ENCODE data around the gene SUOX.
"Not testable (repeated sequence)": the region's sequence is repeated elsewhere in the genome, so short reads cannot be mapped to it uniquely, and the experiment has no call there.

Gene SUOX

DNA sequence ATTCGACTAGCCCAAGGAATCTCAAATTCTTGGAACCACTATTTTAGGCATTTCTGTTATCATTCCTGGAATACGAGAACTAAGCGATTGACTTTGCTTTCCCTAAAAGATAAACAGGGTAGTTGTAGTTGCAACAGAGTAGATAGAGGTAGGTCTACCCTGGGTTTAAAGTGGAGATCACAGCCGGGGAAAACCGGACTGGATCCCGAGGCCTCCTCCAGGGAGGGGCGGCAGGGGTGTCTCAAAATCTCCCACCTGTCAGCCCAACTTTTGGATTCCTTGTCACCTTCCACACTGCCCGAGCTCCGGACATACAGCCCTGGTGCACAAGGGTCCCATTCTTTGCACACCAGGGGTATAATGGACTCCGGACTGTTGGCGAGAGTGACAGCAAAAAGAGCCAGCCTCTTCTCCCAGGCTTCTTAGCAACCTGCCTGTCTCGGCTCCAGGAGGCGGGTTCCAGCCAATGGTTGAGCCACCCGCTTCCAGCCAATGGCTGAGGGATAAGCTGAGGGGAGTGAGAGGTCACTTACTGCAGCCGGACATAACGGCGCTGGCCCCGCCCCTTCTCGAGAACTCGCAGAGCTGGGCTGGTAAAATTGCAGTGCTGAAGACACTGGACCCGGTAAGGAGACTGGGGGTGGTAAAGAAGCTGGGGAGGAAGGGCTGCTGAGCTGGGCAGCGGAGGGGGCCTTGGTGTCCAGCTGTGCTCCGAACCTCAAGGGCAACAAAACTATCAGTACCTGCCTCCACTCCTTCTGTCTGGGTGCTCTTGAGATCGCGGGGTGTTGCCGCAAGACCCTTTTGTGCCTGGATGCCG is at the start of gene SUOX:
TSS of gene SUOX (plus strand) at position 562 of the 820 bp plus-strand sequence. CDS start 4,946 bp downstream, outside the sequence.
- peak; percentile 90 to 96 (median 94) for DNase-seq

- no peak for DNase-seq
These were observed 41.7 kb upstream of the SUOX start for GRCh38 chr12:55955344-55955743.

- DNase-seq: peak in 1 of 3 experiments; percentile 10
These were observed 41.1 kb upstream of the SUOX start for GRCh38 chr12:55955800-55956508.

GRCh38 chr12:55957106-55957859 is 39.8 kb upstream of the SUOX start:
- no peak for DNase-seq

DNA sequence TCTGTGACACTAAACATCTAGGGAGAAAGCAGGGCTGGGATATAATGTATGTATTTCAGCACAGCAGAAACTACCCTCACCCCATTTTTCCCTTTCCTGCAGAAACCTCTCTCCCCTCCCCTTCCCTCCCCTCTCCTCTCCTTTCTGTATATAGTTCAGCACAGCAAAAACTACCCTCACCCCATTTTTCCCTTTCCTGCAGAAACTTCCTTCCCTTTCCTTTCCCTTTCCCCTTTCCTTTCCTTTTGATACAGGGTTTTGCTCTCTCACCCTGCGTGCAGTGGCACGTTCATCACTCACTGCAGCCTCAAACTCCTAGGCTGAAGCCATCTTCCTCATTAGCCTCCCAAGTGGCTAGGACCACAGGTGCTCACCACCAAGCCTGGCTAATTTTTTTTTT is 33.3 kb upstream of the SUOX start:
- DNase-seq: no peak

- DNase-seq: no peak
These were observed 31.8 kb upstream of the SUOX start for GRCh38 chr12:55965240-55965639.

DNA sequence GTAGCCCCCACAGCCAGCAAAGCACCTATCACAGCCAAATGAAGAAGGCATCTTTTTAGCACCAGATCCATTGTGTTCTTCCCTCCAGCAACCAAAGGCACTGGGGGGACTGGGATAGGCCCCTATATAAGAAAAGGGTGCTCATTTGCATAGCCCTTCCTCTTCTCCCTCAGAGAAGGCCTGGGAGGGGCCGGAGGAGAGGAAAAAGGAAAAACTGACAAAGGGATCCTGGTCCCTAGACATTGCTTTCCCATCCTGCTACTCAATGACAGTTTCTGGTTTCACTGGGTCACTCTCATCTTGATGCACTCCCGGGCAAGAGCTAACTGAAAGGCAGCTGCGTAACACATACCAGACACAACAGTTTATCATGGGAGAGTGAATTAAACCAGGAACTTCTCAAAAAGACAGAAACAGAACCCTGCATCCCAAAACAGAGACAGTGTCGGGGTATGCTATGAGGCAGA is 31.1 kb upstream of the SUOX start, which contains the start of gene PMEL:
TSS of gene PMEL (minus strand) at position 102 of the 467 bp plus-strand sequence. CDS start at position 71, 31 bp downstream.
- no peak for DNase-seq

- DNase-seq: peak; percentile 89 to 91 (median 90)
These were observed 30.4 kb upstream of the SUOX start, which contains the start of gene CDK2 for GRCh38 chr12:55966408-55967281. TSS of gene CDK2 (plus strand) at chr12:55966830. CDS start at chr12:55967009, 179 bp downstream.

DNA sequence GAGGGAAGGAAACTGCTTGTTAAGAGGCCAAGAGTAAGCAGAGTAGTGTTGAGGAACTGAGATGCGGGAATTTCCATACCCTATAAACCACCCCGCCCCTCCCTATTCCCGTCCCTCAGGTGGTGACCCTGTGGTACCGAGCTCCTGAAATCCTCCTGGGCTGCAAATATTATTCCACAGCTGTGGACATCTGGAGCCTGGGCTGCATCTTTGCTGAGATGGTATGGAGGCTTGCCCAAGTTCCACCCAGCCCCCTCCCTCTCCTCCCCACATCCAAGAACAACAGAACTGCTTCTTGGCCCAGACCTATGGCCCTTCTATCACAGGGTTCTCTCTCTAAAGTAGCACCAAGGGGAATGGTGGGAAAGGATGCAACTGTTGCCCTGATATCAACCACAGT is 27.7 kb upstream of the SUOX start:
- no peak for DNase-seq

DNA sequence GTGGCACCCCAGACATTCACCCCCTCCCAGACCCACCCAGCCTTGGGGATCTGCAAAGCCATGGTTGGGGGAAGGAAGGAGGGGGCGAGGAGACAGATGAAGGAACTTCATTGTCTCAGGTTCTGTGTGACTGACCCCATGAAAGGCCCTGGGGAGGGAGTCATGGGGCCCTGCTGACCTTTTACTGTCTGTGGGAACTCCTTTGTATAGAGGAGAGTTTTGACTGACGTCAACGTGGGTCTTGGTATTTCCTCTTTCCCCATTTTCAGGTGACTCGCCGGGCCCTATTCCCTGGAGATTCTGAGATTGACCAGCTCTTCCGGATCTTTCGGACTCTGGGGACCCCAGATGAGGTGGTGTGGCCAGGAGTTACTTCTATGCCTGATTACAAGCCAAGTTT is 26.3 kb upstream of the SUOX start:
- DNase-seq: no peak

GRCh38 chr12:55972042-55972441 is 25.0 kb upstream of the SUOX start:
- no peak for DNase-seq

GRCh38 chr12:55972456-55972855 is 24.6 kb upstream of the SUOX start:
- DNase-seq: no peak

DNA sequence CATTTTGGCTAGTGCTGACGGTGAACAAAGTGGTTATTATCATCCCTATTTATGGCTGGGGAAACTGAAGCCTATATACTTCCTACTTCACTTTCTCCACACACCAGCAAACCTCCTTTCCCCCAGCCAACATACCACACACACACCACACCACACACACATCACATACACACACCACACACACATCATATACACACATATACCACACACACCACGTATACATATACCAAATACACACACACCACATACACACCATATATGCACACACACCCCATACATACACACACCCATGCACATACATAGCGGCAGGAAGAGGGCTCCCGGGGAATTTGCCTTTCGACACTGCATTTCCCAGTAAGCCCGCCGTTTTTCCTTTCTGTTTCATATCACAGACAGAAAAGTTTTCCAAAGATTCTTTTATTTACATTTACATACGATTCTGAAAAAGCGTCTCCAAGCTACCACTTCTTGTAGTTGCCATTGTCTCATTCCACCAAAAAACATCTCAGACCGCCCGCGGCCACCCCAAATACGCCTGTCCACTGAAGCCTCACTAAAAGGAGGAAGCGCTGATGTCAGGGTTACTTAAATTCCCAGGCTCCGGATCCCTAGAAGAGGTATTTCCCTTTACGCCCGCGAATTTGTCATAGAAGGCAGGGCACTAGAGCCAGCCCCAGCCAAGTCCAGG is 24.0 kb upstream of the SUOX start:
- DNase-seq: no peak

GRCh38 chr12:55973599-55974307 is 23.3 kb upstream of the SUOX start, which contains the start of gene RAB5B:
TSS of gene RAB5B (plus strand) at chr12:55974078. CDS start at chr12:55986961, 12,883 bp downstream.
- peak; percentile 100 for DNase-seq

DNA sequence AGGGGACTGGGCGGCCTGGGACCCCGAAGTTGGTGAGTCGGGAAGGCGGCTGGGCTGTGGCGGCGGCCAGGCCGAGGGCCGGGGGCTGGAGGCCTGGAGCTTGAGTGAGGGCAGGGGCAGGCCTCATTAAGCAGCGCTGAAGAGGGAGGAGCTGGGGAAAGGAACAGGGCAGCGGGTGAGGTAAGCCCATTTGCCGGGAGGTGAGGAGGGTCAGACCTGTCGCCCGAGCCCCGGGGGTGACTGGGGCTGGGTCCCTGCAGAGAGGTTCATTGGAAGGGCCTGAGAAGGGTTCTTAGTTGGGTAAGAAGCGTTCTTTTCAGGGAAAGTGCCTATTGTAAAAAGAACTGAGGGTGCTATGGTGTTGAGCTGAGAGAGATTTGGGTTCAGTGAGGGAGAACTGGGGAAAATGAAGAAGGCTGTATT is 22.8 kb upstream of the SUOX start:
- peak in 2 of 3 experiments; percentile 38 to 86 for DNase-seq

- DNase-seq: no peak
These were observed 18.7 kb upstream of the SUOX start for GRCh38 chr12:55978393-55978792.

DNA sequence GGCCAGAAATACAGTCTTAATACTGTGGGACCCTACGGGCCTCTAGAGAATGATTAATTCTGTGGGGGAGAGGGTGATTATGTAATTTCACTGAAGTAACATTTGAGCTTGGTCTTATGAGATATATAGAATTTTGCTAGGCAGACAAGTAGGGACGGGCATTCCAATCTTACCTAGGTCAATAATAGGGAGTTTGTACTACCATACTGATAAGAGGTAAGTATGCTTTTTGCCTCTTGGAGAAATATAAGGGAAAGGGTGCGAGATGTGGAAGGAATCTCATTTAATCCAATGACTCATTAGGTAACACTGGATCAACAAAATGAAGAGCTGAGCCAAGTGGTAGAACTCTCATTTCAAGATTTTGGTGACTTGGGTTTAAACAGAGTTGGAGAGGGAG is 18.0 kb upstream of the SUOX start:
- DNase-seq: no peak

DNA sequence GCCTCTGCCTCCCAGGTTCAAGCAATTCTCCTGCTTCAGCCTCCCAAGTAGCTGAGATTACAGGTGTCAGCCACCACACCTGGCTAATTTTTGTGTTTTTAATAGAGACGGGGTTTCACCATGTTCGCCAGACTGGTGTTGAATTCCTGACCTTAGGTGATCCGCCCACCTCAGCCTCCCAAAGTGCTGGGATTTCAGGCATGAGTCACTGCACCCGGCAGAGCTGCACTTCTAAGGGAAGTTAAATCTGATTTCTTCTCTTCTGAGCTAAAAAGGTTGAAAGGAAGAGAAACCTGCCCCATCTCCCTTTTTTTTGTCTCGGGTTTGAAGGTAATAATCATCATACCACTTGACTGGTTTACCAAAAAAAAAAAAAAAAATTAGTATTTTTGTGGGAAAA is 15.2 kb upstream of the SUOX start:
- DNase-seq: not testable (repeated sequence)

DNA sequence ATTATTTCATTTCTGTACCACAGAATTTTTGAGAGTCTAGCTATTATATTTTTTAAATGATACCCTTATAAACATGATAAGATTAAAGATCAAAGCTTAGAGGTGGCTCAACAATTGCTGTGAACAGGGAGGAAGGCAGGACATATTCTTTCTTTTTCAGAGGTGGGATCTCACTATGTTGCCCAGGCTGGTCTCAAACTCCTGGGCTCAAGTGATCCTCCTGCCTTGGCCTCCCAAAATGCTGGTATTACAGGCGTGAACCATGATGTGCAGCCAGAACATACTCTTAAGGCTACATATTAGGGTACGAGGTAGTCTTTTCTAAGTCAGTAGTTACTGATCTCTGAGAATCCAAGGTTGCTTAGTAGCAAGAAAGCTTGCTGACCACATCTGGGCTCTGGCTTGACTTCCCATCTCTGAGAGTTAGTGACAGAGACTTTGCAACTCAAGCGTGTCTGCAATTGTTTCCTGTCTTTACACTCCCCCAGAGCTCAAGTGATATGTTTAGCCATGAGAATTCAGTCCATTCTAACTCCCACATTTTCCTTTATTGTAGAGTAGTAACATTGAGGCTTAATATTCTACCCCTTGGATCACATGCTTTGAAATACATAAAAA is 14.6 kb upstream of the SUOX start:
- no peak for DNase-seq

- no peak for DNase-seq
These were observed 13.7 kb upstream of the SUOX start for GRCh38 chr12:55983232-55983842.
